Kidney (tissue), 14 donors: ENCODE results near the gene SUGCT. TPM values are rescaled to one million over a fixed set of nuclear protein-coding genes. Genes with fewer than 3 reads are reported as not detected.

ENCODE experiments used
- DNase-seq, 5 donors: peaks; one replicate each; pipeline ENCODE4 v3.0.0-alpha.2; 2013 to 2020
- FAIRE-seq: peaks from 2 replicates; lab custom pipeline; 2012; peaks lifted over from hg19 to GRCh38; lab: Jason Lieb, UNC
- H3K27ac ChIP-seq, 2 donors: one replicate each; pipeline ENCODE4 v1.7.0; 2013; ENCODE audit warnings: low read depth in 2 of 2, low read length in 2 of 2, inconsistent platforms in 1 of 2
- H3K27me3 ChIP-seq: one replicate; pipeline ENCODE4 v1.7.1; 2013; ENCODE audit warnings: low read length, inconsistent platforms; ENCODE audit not compliant: control insufficient read depth, insufficient read depth
- H3K36me3 ChIP-seq, 3 donors: one replicate each; pipeline versions ENCODE4 v1.7.0 to v1.7.1; 2013; ENCODE audit warnings: low read length in 3 of 3, control low read depth in 1 of 3, inconsistent platforms in 1 of 3; ENCODE audit not compliant: insufficient read depth in 3 of 3, control insufficient read depth in 2 of 3
- H3K4me1 ChIP-seq, 3 donors: one replicate each; pipeline versions ENCODE4 v1.7.0 to v1.7.1; 2013; ENCODE audit warnings: low read length in 3 of 3, inconsistent platforms in 1 of 3, low read depth in 1 of 3; ENCODE audit not compliant: control insufficient read depth in 2 of 3, insufficient read depth in 2 of 3
- H3K4me3 ChIP-seq, 3 donors: one replicate each; pipeline versions ENCODE4 v1.7.0 to v1.8.1; 2013; ENCODE audit warnings: low read length in 3 of 3, control low read depth in 1 of 3, inconsistent platforms in 1 of 3
- H3K9ac ChIP-seq, 3 donors: one replicate each; pipeline versions ENCODE4 v1.7.0 to v1.7.1; 2013; ENCODE audit warnings: low read length in 3 of 3, control low read depth in 1 of 3, inconsistent platforms in 1 of 3
- H3K9me3 ChIP-seq, 3 donors: one replicate each; pipeline versions ENCODE4 v1.7.0 to v1.7.1; 2013; ENCODE audit warnings: low read length in 3 of 3, control low read depth in 1 of 3, inconsistent platforms in 1 of 3; ENCODE audit not compliant: control insufficient read depth in 2 of 3, insufficient read depth in 1 of 3
- intact Hi-C: fragments of 100-400 bp; cut with DNase I; formaldehyde crosslinking; loops from one replicate; pipeline ENCODE4 v1.11.1; 2022
- polyA plus RNA-seq: library from polyadenylated mRNA; stranded (reverse); fragments of 350-450 nt; fragmentation: Illumina TruSeq; extraction: RNeasy Lipid Tissue Mini Kit (QIAGEN cat#74804); gene quantifications from one replicate; pipeline ENCODE4 v1.2.3, GENCODE V29; 2014; ENCODE audit warnings: low read depth, low replicate concordance; ENCODE audit not compliant: insufficient read depth
- total RNA-seq: library from RNA; stranded (reverse); fragmentation: NEBNext Ultra II Directional; extraction: Animal tissue kit (Norgen Biotek cat#: 25700); gene quantifications from one replicate; pipeline ENCODE4 v1.2.1, GENCODE V29; 2021
- TF ChIP-seq, protein P1 (sequence below): IDR thresholded peaks from 3 replicates; pipeline ENCODE4 v1.5.1; 2012; ENCODE audit warnings: mild to moderate bottlenecking, moderate library complexity, borderline replicate concordance; ENCODE audit not compliant: insufficient read depth; ENCODE audit errors: extremely low read depth
- donor health status: control.
- donor health status: control.
- donor health status: control.
- donor health status: control.
- donor health status: control.
- donor health status: DM: yes; HTN: yes; CAD: no.
- donor health status: Normal renal cell carcinoma (clear cell type).

SUGCT gene
- total and polyA plus RNA-seq, 2 donors from 2014 or later = 7.6 to 45.1 TPM

DNA sequence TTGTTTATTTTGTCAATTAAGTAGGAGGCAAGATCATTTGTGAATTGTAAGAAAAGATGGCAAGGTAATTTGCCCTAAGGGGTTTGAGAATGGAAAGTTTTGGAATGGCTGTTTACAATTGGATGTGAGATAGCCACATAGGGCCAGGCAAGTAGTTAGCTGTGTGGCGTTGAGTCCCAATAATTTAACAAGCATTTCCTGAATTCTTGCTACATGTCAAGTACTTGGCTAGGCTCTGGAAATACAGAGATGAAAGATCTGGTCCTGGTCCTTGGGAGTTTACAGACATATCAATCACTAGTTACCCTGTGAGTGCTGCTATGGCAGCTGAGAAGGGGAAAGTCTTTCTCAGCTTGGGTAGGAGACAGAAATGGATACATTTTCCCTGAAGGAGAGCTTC lies 401.6 kb downstream of the SUGCT start:
- H3K27ac ChIP-seq = no peak overlapping the region
- DNase-seq (peak in 1 of 5 donors; percentile 23), FAIRE-seq (no peak)
- TF ChIP-seq, protein P1, sequence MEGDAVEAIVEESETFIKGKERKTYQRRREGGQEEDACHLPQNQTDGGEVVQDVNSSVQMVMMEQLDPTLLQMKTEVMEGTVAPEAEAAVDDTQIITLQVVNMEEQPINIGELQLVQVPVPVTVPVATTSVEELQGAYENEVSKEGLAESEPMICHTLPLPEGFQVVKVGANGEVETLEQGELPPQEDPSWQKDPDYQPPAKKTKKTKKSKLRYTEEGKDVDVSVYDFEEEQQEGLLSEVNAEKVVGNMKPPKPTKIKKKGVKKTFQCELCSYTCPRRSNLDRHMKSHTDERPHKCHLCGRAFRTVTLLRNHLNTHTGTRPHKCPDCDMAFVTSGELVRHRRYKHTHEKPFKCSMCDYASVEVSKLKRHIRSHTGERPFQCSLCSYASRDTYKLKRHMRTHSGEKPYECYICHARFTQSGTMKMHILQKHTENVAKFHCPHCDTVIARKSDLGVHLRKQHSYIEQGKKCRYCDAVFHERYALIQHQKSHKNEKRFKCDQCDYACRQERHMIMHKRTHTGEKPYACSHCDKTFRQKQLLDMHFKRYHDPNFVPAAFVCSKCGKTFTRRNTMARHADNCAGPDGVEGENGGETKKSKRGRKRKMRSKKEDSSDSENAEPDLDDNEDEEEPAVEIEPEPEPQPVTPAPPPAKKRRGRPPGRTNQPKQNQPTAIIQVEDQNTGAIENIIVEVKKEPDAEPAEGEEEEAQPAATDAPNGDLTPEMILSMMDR = no peak
- H3K36me3 ChIP-seq = no peaks in the 10 kb centered on the region
- no peaks in the 10 kb centered on the region for H3K4me1 ChIP-seq
- intact Hi-C loops = no loop called here
- H3K9me3 ChIP-seq = no peaks in the 10 kb centered on the region
- no peak overlapping the region for H3K9ac ChIP-seq
- no peak overlapping the region for H3K4me3 ChIP-seq
- no peaks in the 10 kb centered on the region for H3K27me3 ChIP-seq

DNA sequence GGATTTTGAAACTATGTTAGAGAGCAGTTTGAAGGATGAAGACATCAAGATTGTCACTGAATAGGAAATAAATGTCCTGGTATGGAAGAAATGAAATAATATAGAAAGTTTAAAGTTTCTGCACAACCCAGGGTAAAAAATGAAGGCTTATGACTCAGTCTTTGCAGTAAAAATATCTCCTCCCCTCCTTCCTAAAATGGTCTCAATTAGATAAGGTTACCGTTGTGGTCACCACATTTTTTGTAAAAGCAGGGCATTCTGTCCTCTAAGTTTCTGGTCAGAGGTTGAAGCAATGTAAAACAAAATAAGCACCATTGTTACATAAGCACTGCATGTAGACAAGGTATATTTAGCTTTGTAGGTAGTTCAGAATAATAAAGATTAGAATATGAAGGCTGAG lies 403.5 kb downstream of the SUGCT start:
- H3K9me3 ChIP-seq = no peaks in the 10 kb centered on the region

DNA sequence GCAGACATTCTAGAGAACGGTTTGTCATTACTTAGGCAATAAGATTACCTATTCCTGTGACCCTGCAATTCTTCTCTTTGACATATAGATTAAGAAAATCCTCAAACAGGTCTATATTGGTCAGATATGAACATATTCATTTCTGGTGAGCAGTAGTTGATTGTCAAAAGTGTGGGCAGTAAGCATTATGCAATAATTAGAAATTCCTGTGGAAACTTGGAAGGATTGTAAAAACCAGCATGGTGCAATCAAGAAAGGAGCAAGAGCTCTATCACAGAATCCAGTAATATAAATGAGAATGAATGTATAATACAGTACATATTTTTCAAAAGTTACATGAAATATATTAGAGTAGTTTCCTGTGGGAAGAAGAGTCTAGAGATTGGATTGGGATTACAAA lies 406.5 kb downstream of the SUGCT start:
- H3K4me3 ChIP-seq = no peak overlapping the region
- DNase-seq = no peak
- no peaks in the 10 kb centered on the region for H3K9me3 ChIP-seq
- H3K9ac ChIP-seq = no peak overlapping the region
- intact Hi-C loops = no loop called here
- no peak overlapping the region for H3K27ac ChIP-seq
- H3K4me1 ChIP-seq = peaks cover 0 to 2% (median 0%) of the 10 kb centered on the region in 3 donors
- no peak for FAIRE-seq
- no peaks in the 10 kb centered on the region for H3K36me3 ChIP-seq
- TF ChIP-seq, protein P1 = no peak
- no peaks in the 10 kb centered on the region for H3K27me3 ChIP-seq

More for the DNA sequence above, 403.5 kb downstream of the SUGCT start:
- no peak overlapping the region for H3K4me3 ChIP-seq
- no peaks in the 10 kb centered on the region for H3K27me3 ChIP-seq
- FAIRE-seq (no peak), DNase-seq (no peak)
- H3K9ac ChIP-seq = no peak overlapping the region
- H3K36me3 ChIP-seq = no peaks in the 10 kb centered on the region
- intact Hi-C loops = no loop called here
- no peaks in the 10 kb centered on the region for H3K4me1 ChIP-seq
- TF ChIP-seq, protein P1 = no peak
- H3K27ac ChIP-seq = no peak overlapping the region

DNA sequence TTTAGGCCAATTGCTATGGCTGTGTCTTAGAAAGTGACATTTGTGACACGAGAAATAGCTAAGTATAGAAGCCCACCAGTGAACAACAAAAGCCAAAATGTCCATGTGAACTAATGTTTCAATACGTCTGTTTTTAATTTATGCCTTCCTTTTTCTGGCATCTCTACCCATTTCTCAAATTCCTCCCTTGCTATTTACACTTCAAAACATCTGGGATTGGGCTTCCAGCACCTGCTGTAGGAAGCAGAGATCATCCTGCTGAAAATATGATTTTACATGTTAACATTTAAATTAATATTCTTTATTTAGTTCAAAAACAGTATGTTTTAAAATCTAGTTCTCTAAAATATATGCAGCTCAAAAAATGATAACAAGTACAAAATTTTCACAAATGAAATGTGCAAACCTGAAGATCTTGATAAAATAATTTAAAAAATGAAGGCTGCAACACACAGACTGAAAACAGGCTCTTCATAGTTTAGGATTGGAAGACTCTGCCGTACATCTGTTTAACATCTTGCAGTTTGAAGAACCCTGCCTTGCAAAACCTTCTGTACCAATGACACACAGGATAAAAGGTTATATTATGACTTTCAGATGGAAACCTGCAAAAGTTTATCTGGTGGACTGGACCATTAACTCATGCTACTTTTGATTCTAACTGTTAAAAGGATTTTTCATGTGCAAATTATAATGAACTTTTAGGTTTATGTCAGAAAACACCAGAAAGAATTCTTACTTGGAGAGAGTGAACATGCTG lies 408.4 kb downstream of the SUGCT start:
- H3K9ac ChIP-seq = no peak overlapping the region
- intact Hi-C loops = no loop called here
- no peak overlapping the region for H3K27ac ChIP-seq
- H3K9me3 ChIP-seq = no peaks in the 10 kb centered on the region
- FAIRE-seq = no peak
- H3K27me3 ChIP-seq = no peaks in the 10 kb centered on the region
- H3K4me1 ChIP-seq = peaks cover 0 to 2% (median 0%) of the 10 kb centered on the region in 3 donors
- no peak for DNase-seq
- no peak overlapping the region for H3K4me3 ChIP-seq
- no peaks in the 10 kb centered on the region for H3K36me3 ChIP-seq
- TF ChIP-seq, protein P1 = no peak
